ENCODE results near the gene CRB1.

CRB1 gene

DNA sequence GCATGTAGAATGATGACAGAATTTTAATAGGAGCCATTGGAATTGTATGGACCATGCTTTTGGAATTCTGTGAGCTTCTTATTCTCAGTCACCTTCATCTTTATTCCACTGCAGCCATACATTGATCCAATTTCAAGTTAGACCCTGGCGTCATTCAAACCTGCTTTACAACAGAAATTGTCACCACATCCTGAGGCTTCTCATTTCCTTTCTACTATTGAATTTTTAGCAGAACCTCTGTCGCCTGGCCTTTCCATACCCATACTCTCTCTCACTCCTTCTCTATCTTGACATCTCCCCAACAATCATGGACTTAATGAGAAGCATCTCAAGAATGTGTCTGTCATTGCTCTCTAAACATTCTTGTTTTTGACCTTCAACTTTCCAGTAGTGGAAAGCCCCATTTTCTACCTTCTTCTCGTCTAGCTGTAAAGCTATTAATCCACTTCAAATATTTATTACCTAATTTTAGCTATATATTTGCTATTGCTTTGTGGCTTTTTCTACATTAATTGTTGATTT lies 74.1 kb downstream of the CRB1 start:
- H3K9me3 ChIP-seq (ENCODE audit: low read length): no peaks in the 10 kb centered on the region
- H2AFZ ChIP-seq (ENCODE audit: low read length): no peak overlapping the region
- H3K27ac ChIP-seq (ENCODE audit: low read depth, low read length, poor library complexity, severe bottlenecking): no peak overlapping the region
- no peaks in the 10 kb centered on the region for H4K20me1 ChIP-seq (ENCODE audit: insufficient read depth, low read length)
- no peaks in the 10 kb centered on the region for H3F3A ChIP-seq (ENCODE audit: insufficient read depth, low read length)
- no peak overlapping the region for H3K4me2 ChIP-seq (ENCODE audit: low read length)
- no peaks in the 10 kb centered on the region for H3K4me1 ChIP-seq (ENCODE audit: insufficient read depth, low read length, severe bottlenecking)
- no peaks in the 10 kb centered on the region for H3K9me2 ChIP-seq (ENCODE audit: low read depth, low read length)
- TF ChIP-seq EZH2 (IDR thresholded peaks at IDR 0.05; ENCODE audit: borderline replicate concordance, low read length) (no peak), CTCF (IDR thresholded peaks at IDR 0.05; ENCODE audit: low read length) (no peak)
- no peak overlapping the region for H3K4me3 ChIP-seq (ENCODE audit: low read depth, low read length, poor library complexity, severe bottlenecking)
- H3K79me2 ChIP-seq (ENCODE audit: insufficient read depth, low read length): no peaks in the 10 kb centered on the region
- no peaks in the 10 kb centered on the region for H3K27me3 ChIP-seq (ENCODE audit: insufficient read depth, low read length)
- H3K36me3 ChIP-seq (ENCODE audit: insufficient read depth, low read length): no peaks in the 10 kb centered on the region
- no peak overlapping the region for H3K9ac ChIP-seq (ENCODE audit: low read length)

GRCh38 chr1:197342669-197343068 lies 74.6 kb downstream of the CRB1 start:
- no peak overlapping the region for H3K4me2 ChIP-seq (ENCODE audit: low read length)
- H2AFZ ChIP-seq (ENCODE audit: low read length): no peak overlapping the region
- no peaks in the 10 kb centered on the region for H3F3A ChIP-seq (ENCODE audit: insufficient read depth, low read length)
- H3K27me3 ChIP-seq (ENCODE audit: insufficient read depth, low read length): no peaks in the 10 kb centered on the region
- H3K9me3 ChIP-seq (ENCODE audit: low read length): no peaks in the 10 kb centered on the region
- no peaks in the 10 kb centered on the region for H4K20me1 ChIP-seq (ENCODE audit: insufficient read depth, low read length)
- no peak overlapping the region for H3K27ac ChIP-seq (ENCODE audit: low read depth, low read length, poor library complexity, severe bottlenecking)
- no peaks in the 10 kb centered on the region for H3K9me2 ChIP-seq (ENCODE audit: low read depth, low read length)
- no peaks in the 10 kb centered on the region for H3K79me2 ChIP-seq (ENCODE audit: insufficient read depth, low read length)
- no peaks in the 10 kb centered on the region for H3K4me1 ChIP-seq (ENCODE audit: insufficient read depth, low read length, severe bottlenecking)
- no peaks in the 10 kb centered on the region for H3K36me3 ChIP-seq (ENCODE audit: insufficient read depth, low read length)
- H3K9ac ChIP-seq (ENCODE audit: low read length): no peak overlapping the region
- no peak overlapping the region for H3K4me3 ChIP-seq (ENCODE audit: low read depth, low read length, poor library complexity, severe bottlenecking)
- TF ChIP-seq CTCF (IDR thresholded peaks at IDR 0.05; ENCODE audit: low read length) (no peak), EZH2 (IDR thresholded peaks at IDR 0.05; ENCODE audit: borderline replicate concordance, low read length) (no peak)

DNA sequence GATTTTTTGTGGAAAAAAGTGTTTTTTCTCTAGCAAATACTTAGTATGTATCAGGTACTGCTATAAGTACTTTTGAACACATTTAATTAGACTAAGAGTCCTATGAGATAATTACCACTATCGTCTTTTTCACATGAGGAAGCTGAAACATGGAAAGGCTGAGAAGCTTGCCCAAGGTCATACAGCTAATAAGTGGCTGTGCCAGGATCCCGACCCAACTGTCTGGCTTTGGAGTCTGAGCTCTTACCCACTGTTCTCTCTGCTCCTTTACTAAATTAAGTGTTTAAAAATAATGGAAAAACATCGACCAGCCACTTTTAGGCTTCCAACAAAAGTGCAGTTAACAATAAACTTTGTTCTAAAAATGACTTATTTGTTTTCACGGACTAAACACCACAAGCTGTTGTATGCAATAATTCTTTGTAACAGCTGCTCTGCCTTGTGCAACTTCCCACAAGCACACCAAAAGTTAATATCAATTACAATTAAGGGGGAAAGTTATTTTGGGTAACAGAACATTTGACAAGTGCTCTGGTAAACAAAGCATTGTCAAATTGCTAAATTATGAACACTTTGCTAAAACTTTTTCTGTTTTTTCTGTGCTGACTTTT lies 75.7 kb downstream of the CRB1 start:
- Histone ChIP-seq H3K4me2 (ENCODE audit: low read length) (no peak overlapping the region), H3K27ac (ENCODE audit: low read depth, low read length, poor library complexity, severe bottlenecking) (no peak overlapping the region), H3K79me2 (ENCODE audit: insufficient read depth, low read length) (no peaks in the 10 kb centered on the region), H3K4me1 (ENCODE audit: insufficient read depth, low read length, severe bottlenecking) (no peaks in the 10 kb centered on the region), H3K4me3 (ENCODE audit: low read depth, low read length, poor library complexity, severe bottlenecking) (no peak overlapping the region), H3K9me2 (ENCODE audit: low read depth, low read length) (no peaks in the 10 kb centered on the region), H3K9ac (ENCODE audit: low read length) (no peak overlapping the region), H2AFZ (ENCODE audit: low read length) (no peak overlapping the region), H3K27me3 (ENCODE audit: insufficient read depth, low read length) (no peaks in the 10 kb centered on the region), H3K9me3 (ENCODE audit: low read length) (no peaks in the 10 kb centered on the region), H3F3A (ENCODE audit: insufficient read depth, low read length) (no peaks in the 10 kb centered on the region), H4K20me1 (ENCODE audit: insufficient read depth, low read length) (no peaks in the 10 kb centered on the region), H3K36me3 (ENCODE audit: insufficient read depth, low read length) (no peaks in the 10 kb centered on the region)
- TF ChIP-seq EZH2 (IDR thresholded peaks at IDR 0.05; ENCODE audit: borderline replicate concordance, low read length): no peak
- no peak for TF ChIP-seq CTCF (IDR thresholded peaks at IDR 0.05; ENCODE audit: low read length)

Measured in OCI-LY1 (cell line).